Muscle of arm (tissue), 12 donors: ENCODE measurements around the gene ALPI. TPM values are rescaled to one million over a fixed set of nuclear protein-coding genes. Genes with fewer than 3 reads are reported as not detected.

Experiments
- DNase-seq: peaks from one replicate; pipeline ENCODE4 v3.0.0-alpha.2; 2013
- polyA plus RNA-seq, 12 donors: library from polyadenylated mRNA; unstranded; fragments of 120-200 nt; gene quantifications; one replicate each; pipeline ENCODE4 v1.2.1, GENCODE V29; 2013; ENCODE audit not compliant: insufficient read length in 12 of 12

The ALPI gene
- polyA plus RNA-seq, 12 donors, result not detected

- DNase-seq, result no peak
These were observed 41.4 kb downstream of the ALPI start for GRCh38 chr2:232497348-232497747.

- no peak for DNase-seq
These were observed 42.5 kb downstream of the ALPI start for GRCh38 chr2:232498452-232498851.

- no peak for DNase-seq
These were observed 45.4 kb downstream of the ALPI start for GRCh38 chr2:232501331-232501771.

GRCh38 chr2:232501794-232502390 is 45.9 kb downstream of the ALPI start:
- DNase-seq, result no peak

GRCh38 chr2:232502511-232502910 is 46.6 kb downstream of the ALPI start:
- no peak for DNase-seq

- no peak for DNase-seq
These were observed 47.2 kb downstream of the ALPI start for GRCh38 chr2:232502911-232503808.

GRCh38 chr2:232503809-232504323 is 47.9 kb downstream of the ALPI start:
- DNase-seq, result no peak

GRCh38 chr2:232504438-232504837 is 48.5 kb downstream of the ALPI start:
- DNase-seq, result no peak

- DNase-seq, result no peak
These were observed 49.9 kb downstream of the ALPI start for GRCh38 chr2:232505856-232506255.

- DNase-seq, result no peak
These were observed 50.8 kb downstream of the ALPI start for GRCh38 chr2:232506709-232507108.

- DNase-seq, result no peak
These were observed 52.3 kb downstream of the ALPI start for GRCh38 chr2:232508251-232508650.

Other genes starting within 250 kb of the ALPI start
- under 1 TPM in 3 of 12 donors, not detected in 9; 0.09 to 0.39 (median 0.13) TPM for gene ALPP, start 77.4 kb upstream of the ALPI start, polyA plus RNA-seq
- gene ALPG, start 49.3 kb upstream of the ALPI start, polyA plus RNA-seq, result not detected
- gene ECEL1, start 31.7 kb downstream of the ALPI start, polyA plus RNA-seq, result 1 to 10 TPM in 1 of 12 donors, under 1 TPM in 9, not detected in 2; 0.24 to 1.2 (median 0.44) TPM
- gene PRSS56, start 64.2 kb downstream of the ALPI start, polyA plus RNA-seq, result 1 to 10 TPM in 7 of 12 donors, under 1 TPM in 3, not detected in 2; 0.51 to 2.6 (median 1.3) TPM
- gene CHRND, start 70.0 kb downstream of the ALPI start, polyA plus RNA-seq, result 100 to 1,000 TPM in 8 of 12 donors, 10 to 100 TPM in 3, not detected in 1; 67.6 to 182 (median 131) TPM
- 100 to 1,000 TPM in 8 of 12 donors, 10 to 100 TPM in 4; 54.4 to 516 (median 119) TPM for gene CHRNG, start 83.5 kb downstream of the ALPI start, polyA plus RNA-seq
- gene TIGD1, start 94.4 kb downstream of the ALPI start, polyA plus RNA-seq, result 1 to 10 TPM in 11 of 12 donors, not detected in 1; 4.0 to 9.1 (median 6.8) TPM
- 100 to 1,000 TPM in 9 of 12 donors, 10 to 100 TPM in 2, not detected in 1; 72.7 to 141 (median 118) TPM for gene EIF4E2, start 94.5 kb downstream of the ALPI start, polyA plus RNA-seq
- gene EFHD1, start 177.5 kb downstream of the ALPI start, polyA plus RNA-seq, result 10 to 100 TPM in 11 of 12 donors, not detected in 1; 14.9 to 41.7 (median 29.6) TPM
- 10 to 100 TPM in 11 of 12 donors, not detected in 1; 36.5 to 71.9 (median 42.4) TPM for gene GIGYF2, start 241.2 kb downstream of the ALPI start, polyA plus RNA-seq